ENCODE data around the gene SCAMP2.

SCAMP2 gene

GRCh38 chr15:74801311-74801997 lies 71.7 kb downstream of the SCAMP2 start:
- H3K4me3 ChIP-seq (ENCODE audit: low read length): no peak overlapping the region
- TF ChIP-seq CTCF (conservative IDR thresholded peaks at IDR 0.05; ENCODE audit: low read length): no peak
- DNase-seq (ENCODE audit: low read depth): no peak

GRCh38 chr15:74800559-74801094 lies 72.5 kb downstream of the SCAMP2 start:
- H3K4me3 ChIP-seq (ENCODE audit: low read length): no peak overlapping the region
- no peak for TF ChIP-seq CTCF (conservative IDR thresholded peaks at IDR 0.05; ENCODE audit: low read length)
- no peak for DNase-seq (ENCODE audit: low read depth)

- H3K4me3 ChIP-seq (ENCODE audit: low read length): no peak overlapping the region
- peak; percentile 94 for TF ChIP-seq CTCF (conservative IDR thresholded peaks at IDR 0.05; ENCODE audit: low read length)
- peak; percentile 47 for DNase-seq (ENCODE audit: low read depth)
Measured at GRCh38 chr15:74799856-74800558, 73.2 kb downstream of the SCAMP2 start.

- no peak overlapping the region for H3K4me3 ChIP-seq (ENCODE audit: low read length)
- no peak for TF ChIP-seq CTCF (conservative IDR thresholded peaks at IDR 0.05; ENCODE audit: low read length)
- DNase-seq (ENCODE audit: low read depth): no peak
Measured at GRCh38 chr15:74799255-74799855, 73.8 kb downstream of the SCAMP2 start.

GRCh38 chr15:74798388-74799254 lies 74.5 kb downstream of the SCAMP2 start:
- H3K4me3 ChIP-seq (ENCODE audit: low read length): no peak overlapping the region
- TF ChIP-seq CTCF (conservative IDR thresholded peaks at IDR 0.05; ENCODE audit: low read length): no peak
- no peak for DNase-seq (ENCODE audit: low read depth)

- no peak for TF ChIP-seq CTCF (conservative IDR thresholded peaks at IDR 0.05; ENCODE audit: low read length)
- DNase-seq (ENCODE audit: low read depth): no peak
- no peak overlapping the region for H3K4me3 ChIP-seq (ENCODE audit: low read length)
Measured at GRCh38 chr15:74795966-74796625, 77.1 kb downstream of the SCAMP2 start.
